Activated T-helper 1 cell treated with anti-CD3 and anti-CD28 coated beads, Interleukin-12 subunit alpha, Interleukin-12 subunit beta, Interleukin-2, Interleukin-4 antibody, amounts not matched to agents 30 ng/mL and 10 ng/mL and 1 ng/mL, durations not matched to agents 14 hours and 24 hours and 36 hours (primary cell): Measurements from ENCODE around the gene UTRN. TPM values are rescaled to one million over a fixed set of nuclear protein-coding genes. Genes with fewer than 3 reads are reported as not detected.

Source experiments
- DNase-seq: peaks from one replicate; pipeline ENCODE4 v3.0.0; 2021; ENCODE audit warnings: low spot score
- H3K27ac Mint-ChIP-seq: one replicate; pipeline ENCODE4 v1.8.0; 2021; ENCODE audit warnings: mild to moderate bottlenecking, mixed read lengths
- H3K27me3 Mint-ChIP-seq: one replicate; pipeline ENCODE4 v1.8.0; 2022; ENCODE audit warnings: mild to moderate bottlenecking, moderate library complexity, mixed read lengths; ENCODE audit not compliant: insufficient read depth
- H3K36me3 Mint-ChIP-seq: one replicate; pipeline ENCODE4 v1.8.0; 2021; ENCODE audit warnings: low read depth, mixed read lengths
- H3K4me1 Mint-ChIP-seq: one replicate; pipeline ENCODE4 v1.8.0; 2021; ENCODE audit warnings: low read depth, mixed read lengths
- H3K4me3 Mint-ChIP-seq: one replicate; pipeline ENCODE4 v1.8.0; 2021; ENCODE audit warnings: mild to moderate bottlenecking, moderate library complexity, mixed read lengths
- H3K9me3 Mint-ChIP-seq: one replicate; pipeline ENCODE4 v1.8.0; 2021; ENCODE audit warnings: mixed read lengths
- intact Hi-C: fragments of 100-400 bp; cut with micrococcal nuclease; formaldehyde crosslinking; loops from one replicate; pipeline ENCODE4 v1.15.1; 2024
- total RNA-seq: library from RNA; stranded (reverse); gene quantifications from 2 replicates; pipeline ENCODE4 v1.2.3, GENCODE V29; 2022

Gene UTRN
- total RNA-seq, 1 donor from 2014 or later = 50.6 TPM

- H3K4me3 Mint-ChIP-seq = no peak overlapping the region
- peaks cover 10% of the 10 kb centered on the region for H3K27me3 Mint-ChIP-seq
- no peaks in the 10 kb centered on the region for H3K4me1 Mint-ChIP-seq
- DNase-seq = no peak
- no peak overlapping the region for H3K27ac Mint-ChIP-seq
- no peaks in the 10 kb centered on the region for H3K36me3 Mint-ChIP-seq
- no peaks in the 10 kb centered on the region for H3K9me3 Mint-ChIP-seq
- intact Hi-C loops = no loop called here
These were observed 19.7 kb upstream of the UTRN start for GRCh38 chr6:144265390-144265789.

DNA sequence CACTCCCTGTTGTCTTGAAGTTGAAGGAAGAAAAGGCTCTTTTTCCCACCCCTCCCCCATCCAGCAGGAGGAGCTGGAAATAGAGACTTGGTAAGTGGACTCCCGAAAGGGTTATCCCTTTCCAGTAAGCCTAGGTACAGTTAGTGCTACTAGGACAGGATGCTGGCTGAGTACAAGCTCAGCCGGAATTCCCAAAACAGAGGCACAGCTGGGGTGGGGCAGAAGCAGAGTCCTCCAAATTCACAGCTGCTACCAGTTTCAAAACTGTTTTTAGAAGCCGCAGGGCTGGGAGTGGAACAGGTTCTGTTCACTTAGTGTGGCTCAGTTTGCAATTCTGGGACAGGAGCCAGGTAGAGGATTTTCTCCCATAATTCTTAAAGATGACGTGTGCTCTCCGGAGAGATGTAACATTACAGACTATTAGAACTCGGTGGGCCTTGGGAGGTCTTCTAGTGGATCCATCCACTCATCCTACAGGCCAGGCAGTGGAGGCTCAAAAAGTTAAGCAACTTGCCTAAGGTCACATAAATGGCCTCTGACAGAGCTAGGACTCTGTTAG, 19.0 kb upstream of the UTRN start:
- intact Hi-C loops = no loop called here
- DNase-seq = no peak
- no peaks in the 10 kb centered on the region for H3K36me3 Mint-ChIP-seq
- no peak overlapping the region for H3K4me3 Mint-ChIP-seq
- H3K9me3 Mint-ChIP-seq = no peaks in the 10 kb centered on the region
- H3K4me1 Mint-ChIP-seq = no peaks in the 10 kb centered on the region
- no peak overlapping the region for H3K27ac Mint-ChIP-seq
- peaks cover 10% of the 10 kb centered on the region for H3K27me3 Mint-ChIP-seq

- intact Hi-C loops = no loop called here
- no peaks in the 10 kb centered on the region for H3K9me3 Mint-ChIP-seq
- no peaks in the 10 kb centered on the region for H3K4me1 Mint-ChIP-seq
- no peak overlapping the region for H3K27ac Mint-ChIP-seq
- no peak for DNase-seq
- H3K4me3 Mint-ChIP-seq = no peak overlapping the region
- no peaks in the 10 kb centered on the region for H3K36me3 Mint-ChIP-seq
- H3K27me3 Mint-ChIP-seq = peaks cover 8% of the 10 kb centered on the region
These were observed 16.3 kb upstream of the UTRN start for GRCh38 chr6:144268794-144269349.

GRCh38 chr6:144277174-144277573, 8.0 kb upstream of the UTRN start:
- no peaks in the 10 kb centered on the region for H3K4me1 Mint-ChIP-seq
- DNase-seq = no peak
- intact Hi-C loops = no loop called here
- no peak overlapping the region for H3K4me3 Mint-ChIP-seq
- no peak overlapping the region for H3K27ac Mint-ChIP-seq
- H3K9me3 Mint-ChIP-seq = no peaks in the 10 kb centered on the region
- H3K36me3 Mint-ChIP-seq = no peaks in the 10 kb centered on the region
- peaks cover 7% of the 10 kb centered on the region for H3K27me3 Mint-ChIP-seq

DNA sequence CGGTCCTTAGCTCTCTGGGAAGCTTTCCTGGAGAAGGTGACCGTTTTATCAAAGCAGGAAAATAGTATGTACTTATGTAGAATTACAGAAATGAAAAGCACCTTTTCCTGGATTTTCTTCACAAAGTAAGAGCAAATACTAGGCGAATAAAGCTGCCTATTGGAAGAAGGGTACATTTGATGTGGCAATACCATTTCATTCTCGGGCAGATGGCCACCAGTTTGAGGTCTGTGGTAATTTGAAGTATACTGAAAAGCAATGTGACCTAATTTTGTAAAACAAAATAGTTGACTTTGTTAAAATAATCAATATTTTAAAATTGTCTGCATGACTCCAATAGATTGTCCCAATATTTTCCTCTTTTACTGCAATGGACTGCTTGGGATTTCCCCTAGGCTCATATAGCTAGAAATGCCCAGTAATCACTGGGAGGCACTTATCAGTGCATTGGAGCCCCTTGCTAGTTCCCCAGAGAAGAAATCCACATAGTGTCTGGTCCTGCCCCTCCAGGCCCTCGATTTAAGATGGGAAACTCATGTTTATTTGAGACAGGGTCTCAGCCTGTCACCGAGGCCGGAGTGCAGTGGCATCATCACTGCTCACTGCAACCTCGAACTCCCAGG, 7.4 kb upstream of the UTRN start:
- Mint-ChIP-seq H3K9me3 (no peaks in the 10 kb centered on the region), H3K4me1 (no peaks in the 10 kb centered on the region), H3K36me3 (no peaks in the 10 kb centered on the region), H3K27ac (no peak overlapping the region), H3K27me3 (peaks cover 9% of the 10 kb centered on the region), H3K4me3 (no peak overlapping the region)
- DNase-seq = no peak
- intact Hi-C loops = no loop called here

DNA sequence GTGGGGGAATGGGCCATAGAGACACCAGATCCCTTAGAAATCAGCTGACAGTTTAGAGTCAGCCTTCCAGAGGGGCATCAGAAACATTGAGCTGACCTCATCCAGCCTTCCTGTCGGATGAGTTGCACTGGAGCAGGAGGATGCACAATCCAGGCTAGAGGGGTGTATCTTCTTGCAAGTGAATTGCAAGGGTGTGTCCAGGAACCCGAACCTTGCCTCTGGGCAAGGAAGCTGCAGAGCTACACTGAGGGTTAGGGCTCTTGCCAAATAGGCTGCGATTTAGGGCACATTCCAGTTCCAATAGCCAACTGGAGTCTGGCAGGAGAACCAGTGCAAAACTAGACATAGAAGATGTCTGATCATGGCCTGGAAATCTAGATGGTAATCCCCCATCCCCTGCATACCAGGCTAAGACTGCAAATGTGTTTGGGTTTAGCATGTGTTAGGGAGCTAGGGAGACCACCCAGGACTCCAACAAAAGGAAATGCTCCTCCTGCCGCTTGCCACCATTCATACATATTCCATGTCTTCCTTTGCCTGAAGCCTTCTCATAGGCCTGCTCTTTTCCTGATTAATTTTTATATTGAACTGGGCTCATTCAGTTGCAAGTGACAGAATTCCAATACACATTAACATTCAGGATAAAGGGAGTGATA, 6.3 kb upstream of the UTRN start:
- Mint-ChIP-seq H3K9me3 (no peaks in the 10 kb centered on the region), H3K27me3 (peaks cover 12% of the 10 kb centered on the region), H3K4me3 (no peak overlapping the region), H3K27ac (no peak overlapping the region), H3K36me3 (no peaks in the 10 kb centered on the region), H3K4me1 (peaks cover 4% of the 10 kb centered on the region)
- intact Hi-C loops = no loop called here
- no peak for DNase-seq

- H3K27ac Mint-ChIP-seq = no peak overlapping the region
- H3K36me3 Mint-ChIP-seq = no peaks in the 10 kb centered on the region
- H3K4me1 Mint-ChIP-seq = peaks cover 12% of the 10 kb centered on the region
- no peak for DNase-seq
- intact Hi-C loops = loop anchor here (5.0 kb wide), 1 partner anchor 138 kb away; no protein-coding TSS in a partner anchor
- H3K9me3 Mint-ChIP-seq = no peaks in the 10 kb centered on the region
- no peak overlapping the region for H3K4me3 Mint-ChIP-seq
- H3K27me3 Mint-ChIP-seq = peaks cover 15% of the 10 kb centered on the region
These were observed 5.5 kb upstream of the UTRN start for GRCh38 chr6:144279484-144280150.

GRCh38 chr6:144283646-144284477, 1.3 kb upstream of the UTRN start:
- peaks cover 33% of the 10 kb centered on the region for H3K27me3 Mint-ChIP-seq
- no peaks in the 10 kb centered on the region for H3K36me3 Mint-ChIP-seq
- no peaks in the 10 kb centered on the region for H3K9me3 Mint-ChIP-seq
- peak overlapping the region; percentile 93 for H3K4me3 Mint-ChIP-seq
- no peak for DNase-seq
- peak overlapping the region; percentile 26 for H3K27ac Mint-ChIP-seq
- intact Hi-C loops = loop anchor here (2.0 to 5.0 kb wide), 6 partner anchors 51 to 179 kb away; partner anchors contain the start of gene STX11
- peaks cover 19% of the 10 kb centered on the region for H3K4me1 Mint-ChIP-seq

GRCh38 chr6:144284478-144284782, 705 bp upstream of the UTRN start:
- peak overlapping the region; percentile 26 for H3K27ac Mint-ChIP-seq
- intact Hi-C loops = loop anchor here (2.0 to 5.0 kb wide), 6 partner anchors 50 to 180 kb away; partner anchors contain the start of gene STX11
- H3K27me3 Mint-ChIP-seq = peaks cover 33% of the 10 kb centered on the region
- H3K9me3 Mint-ChIP-seq = no peaks in the 10 kb centered on the region
- peak overlapping the region; percentile 93 for H3K4me3 Mint-ChIP-seq
- DNase-seq = no peak
- H3K4me1 Mint-ChIP-seq = peaks cover 19% of the 10 kb centered on the region
- H3K36me3 Mint-ChIP-seq = peaks cover 3% of the 10 kb centered on the region

GRCh38 chr6:144285548-144285797, 338 bp downstream of the UTRN start:
- peaks cover 33% of the 10 kb centered on the region for H3K27me3 Mint-ChIP-seq
- no peak for DNase-seq
- peak overlapping the region; percentile 93 for H3K4me3 Mint-ChIP-seq
- no peaks in the 10 kb centered on the region for H3K9me3 Mint-ChIP-seq
- intact Hi-C loops = loop anchor here (1.0 to 5.0 kb wide), 11 partner anchors 21 to 197 kb away; partner anchors contain the start of gene STX11
- peak overlapping the region; percentile 64 for H3K27ac Mint-ChIP-seq
- peaks cover 3% of the 10 kb centered on the region for H3K36me3 Mint-ChIP-seq
- peaks cover 19% of the 10 kb centered on the region for H3K4me1 Mint-ChIP-seq

GRCh38 chr6:144285798-144286502, 815 bp downstream of the UTRN start:
- Mint-ChIP-seq H3K27me3 (peaks cover 33% of the 10 kb centered on the region), H3K9me3 (no peaks in the 10 kb centered on the region), H3K27ac (peak overlapping the region; percentile 64), H3K36me3 (peaks cover 3% of the 10 kb centered on the region), H3K4me1 (peaks cover 19% of the 10 kb centered on the region), H3K4me3 (peak overlapping the region; percentile 93)
- DNase-seq = peak; percentile 17
- intact Hi-C loops = loop anchor here (1.0 to 5.0 kb wide), 11 partner anchors 20 to 196 kb away; partner anchors contain the start of gene STX11
